GM12801 (cell line): Measurements from ENCODE around the gene SEPHS1.

Source experiments
- TF ChIP-seq, protein P1 (sequence below): IDR thresholded peaks from one replicate; pipeline ENCODE4 v1.5.1; 2011; ENCODE audit warnings: control low read depth; ENCODE audit not compliant: insufficient read length; ENCODE audit errors: extremely low read depth

SEPHS1 gene

DNA sequence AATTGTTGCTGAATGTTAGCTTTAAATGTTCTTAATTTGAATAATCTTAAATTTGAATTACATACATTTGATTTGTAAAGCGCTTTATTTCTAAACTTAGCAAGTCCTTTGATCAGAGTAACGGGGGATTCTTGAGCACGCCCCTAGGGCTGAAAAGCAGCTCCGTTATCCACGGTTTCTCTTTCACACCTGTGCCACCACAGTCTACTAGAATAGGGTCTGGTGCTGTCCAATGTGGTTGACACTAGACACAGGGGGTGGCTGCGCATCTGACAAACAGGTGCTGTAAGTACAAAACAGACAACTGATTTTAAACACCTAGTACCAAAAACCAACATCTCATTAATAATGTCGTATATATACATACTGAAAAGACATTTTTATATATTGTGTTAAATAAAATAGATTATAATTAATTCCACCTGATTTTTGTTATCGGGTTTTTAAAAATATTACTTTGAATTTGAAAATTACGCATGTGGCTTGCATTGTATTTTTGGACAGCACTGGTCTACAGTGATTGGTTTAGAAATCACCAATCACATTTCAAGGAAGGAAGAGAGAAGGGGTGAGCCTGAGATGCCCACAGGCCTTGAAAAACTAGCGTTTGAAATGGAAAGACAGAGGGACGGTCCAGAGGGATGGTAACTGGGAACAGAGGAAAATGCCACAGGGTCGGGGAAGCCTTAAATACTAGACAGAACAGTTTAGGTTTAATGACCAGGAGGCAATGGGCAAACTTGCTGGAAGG lies 7.3 kb downstream of the SEPHS1 start:
- TF ChIP-seq, protein P1, sequence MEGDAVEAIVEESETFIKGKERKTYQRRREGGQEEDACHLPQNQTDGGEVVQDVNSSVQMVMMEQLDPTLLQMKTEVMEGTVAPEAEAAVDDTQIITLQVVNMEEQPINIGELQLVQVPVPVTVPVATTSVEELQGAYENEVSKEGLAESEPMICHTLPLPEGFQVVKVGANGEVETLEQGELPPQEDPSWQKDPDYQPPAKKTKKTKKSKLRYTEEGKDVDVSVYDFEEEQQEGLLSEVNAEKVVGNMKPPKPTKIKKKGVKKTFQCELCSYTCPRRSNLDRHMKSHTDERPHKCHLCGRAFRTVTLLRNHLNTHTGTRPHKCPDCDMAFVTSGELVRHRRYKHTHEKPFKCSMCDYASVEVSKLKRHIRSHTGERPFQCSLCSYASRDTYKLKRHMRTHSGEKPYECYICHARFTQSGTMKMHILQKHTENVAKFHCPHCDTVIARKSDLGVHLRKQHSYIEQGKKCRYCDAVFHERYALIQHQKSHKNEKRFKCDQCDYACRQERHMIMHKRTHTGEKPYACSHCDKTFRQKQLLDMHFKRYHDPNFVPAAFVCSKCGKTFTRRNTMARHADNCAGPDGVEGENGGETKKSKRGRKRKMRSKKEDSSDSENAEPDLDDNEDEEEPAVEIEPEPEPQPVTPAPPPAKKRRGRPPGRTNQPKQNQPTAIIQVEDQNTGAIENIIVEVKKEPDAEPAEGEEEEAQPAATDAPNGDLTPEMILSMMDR: no peak

GRCh38 chr10:13340068-13340467 lies 8.0 kb downstream of the SEPHS1 start:
- TF ChIP-seq, protein P1: no peak

DNA sequence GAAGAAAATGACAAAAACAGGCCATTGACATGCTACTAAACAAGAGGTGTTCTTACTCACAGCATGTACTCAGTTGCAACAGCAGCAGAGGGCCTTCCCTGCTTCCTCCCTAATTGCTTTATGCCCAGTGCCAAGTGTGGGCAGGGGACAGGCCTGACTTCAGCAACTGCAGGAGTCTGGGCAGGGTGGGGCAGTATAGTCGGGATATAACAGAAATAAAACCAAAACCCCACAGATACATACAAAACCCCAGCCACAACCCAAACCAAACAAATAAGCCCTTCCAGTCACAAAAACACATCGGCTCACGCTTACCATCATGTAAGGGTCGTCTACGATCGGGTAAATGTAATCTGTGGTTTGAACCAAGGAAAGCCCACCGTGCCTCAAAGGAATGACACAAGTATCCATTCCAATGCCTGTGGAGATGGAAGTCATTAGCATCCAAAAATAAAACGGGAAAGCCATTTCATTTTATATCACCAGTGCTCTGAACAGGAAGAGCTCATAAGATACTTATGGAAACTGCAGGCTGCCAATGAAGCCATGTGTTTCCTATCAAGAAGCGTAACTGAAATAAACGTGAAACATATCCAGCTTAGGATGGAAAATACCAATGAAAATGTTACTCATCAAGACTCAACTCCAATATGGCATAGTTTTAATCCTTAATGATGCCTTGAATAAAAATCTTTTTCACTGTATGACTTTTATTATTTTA lies 9.5 kb downstream of the SEPHS1 start:
- TF ChIP-seq, protein P1: no peak

DNA sequence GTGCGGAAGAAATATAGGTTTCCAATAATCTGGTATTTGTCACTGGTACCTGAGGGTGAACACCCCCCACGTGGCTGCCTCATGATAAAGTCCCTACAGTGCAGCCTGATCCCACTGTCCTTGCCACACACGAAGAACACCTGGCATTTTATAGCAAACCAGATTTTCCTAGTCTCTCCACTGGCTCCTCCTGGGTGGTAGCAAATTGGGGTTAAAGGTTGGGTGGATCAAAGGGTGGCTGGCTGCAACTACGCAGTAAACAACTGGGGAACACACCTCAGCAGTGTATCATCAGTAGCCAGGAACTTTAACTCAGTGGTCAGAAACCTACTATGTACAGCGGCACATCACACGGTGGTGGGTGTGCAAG lies 10.3 kb downstream of the SEPHS1 start:
- TF ChIP-seq, protein P1: no peak

DNA sequence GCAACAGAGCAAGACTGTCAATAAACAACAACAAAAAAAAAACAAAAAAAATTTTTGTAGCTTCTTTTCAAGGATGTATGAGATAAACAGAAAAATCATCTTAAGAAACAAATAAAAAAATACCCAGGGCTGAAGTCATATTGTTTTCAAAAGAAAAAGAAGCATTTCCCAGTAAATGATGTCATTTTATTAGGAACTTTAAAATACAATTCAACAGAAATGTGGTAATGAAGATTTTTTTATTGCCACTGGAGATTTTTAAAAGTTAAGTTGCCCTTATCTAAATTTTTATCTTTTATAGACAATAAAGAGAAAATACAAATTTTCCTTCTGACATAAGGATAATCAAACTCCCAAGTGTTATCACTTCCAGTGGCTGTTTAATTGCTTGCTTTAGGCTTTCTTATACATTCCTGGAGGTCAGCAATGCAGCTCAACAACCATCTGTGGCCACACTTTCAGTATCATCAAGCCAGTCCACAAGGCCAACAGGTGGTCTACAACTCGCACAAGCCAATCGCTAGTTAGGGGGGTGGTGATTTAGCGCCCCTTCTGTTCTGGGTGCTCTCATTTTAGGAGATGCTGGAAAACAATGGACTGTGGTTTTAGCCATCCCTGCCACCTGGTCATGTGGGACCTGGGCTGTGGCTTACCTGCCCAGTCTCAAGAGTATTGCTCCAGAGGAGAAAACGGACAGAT lies 10.8 kb downstream of the SEPHS1 start:
- TF ChIP-seq, protein P1: no peak

GRCh38 chr10:13335881-13336280 lies 12.2 kb downstream of the SEPHS1 start:
- TF ChIP-seq, protein P1: no peak

- TF ChIP-seq, protein P1: no peak
These were observed 13.5 kb downstream of the SEPHS1 start for GRCh38 chr10:13334556-13334955.
